ENCODE measurements around the gene RNF128. TPM values are rescaled to one million over a fixed set of nuclear protein-coding genes. Genes with fewer than 3 reads are reported as not detected.

The RNF128 gene
- total RNA-seq, 1 donor from 2014 or later: 0.32 TPM

DNA sequence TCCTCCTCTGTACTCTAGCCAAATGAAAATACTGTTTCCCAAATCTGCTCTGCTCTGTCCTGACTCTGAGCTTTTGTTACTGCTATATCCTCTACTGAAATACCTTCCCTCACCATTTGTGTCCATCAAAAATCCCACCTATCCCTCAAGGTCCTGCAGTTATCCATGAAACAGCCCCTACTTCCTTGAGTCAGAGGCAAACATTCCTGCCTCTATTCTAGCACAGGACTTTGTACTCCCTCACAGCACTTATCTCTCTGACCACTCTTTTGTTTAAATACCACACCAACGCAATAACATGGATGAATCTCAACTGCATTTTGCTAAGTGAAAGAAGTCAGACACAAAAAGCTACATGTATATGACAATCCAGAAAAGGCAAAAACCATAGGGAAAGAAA lies 10.5 kb upstream of the RNF128 start:
- TF ChIP-seq, protein P1, sequence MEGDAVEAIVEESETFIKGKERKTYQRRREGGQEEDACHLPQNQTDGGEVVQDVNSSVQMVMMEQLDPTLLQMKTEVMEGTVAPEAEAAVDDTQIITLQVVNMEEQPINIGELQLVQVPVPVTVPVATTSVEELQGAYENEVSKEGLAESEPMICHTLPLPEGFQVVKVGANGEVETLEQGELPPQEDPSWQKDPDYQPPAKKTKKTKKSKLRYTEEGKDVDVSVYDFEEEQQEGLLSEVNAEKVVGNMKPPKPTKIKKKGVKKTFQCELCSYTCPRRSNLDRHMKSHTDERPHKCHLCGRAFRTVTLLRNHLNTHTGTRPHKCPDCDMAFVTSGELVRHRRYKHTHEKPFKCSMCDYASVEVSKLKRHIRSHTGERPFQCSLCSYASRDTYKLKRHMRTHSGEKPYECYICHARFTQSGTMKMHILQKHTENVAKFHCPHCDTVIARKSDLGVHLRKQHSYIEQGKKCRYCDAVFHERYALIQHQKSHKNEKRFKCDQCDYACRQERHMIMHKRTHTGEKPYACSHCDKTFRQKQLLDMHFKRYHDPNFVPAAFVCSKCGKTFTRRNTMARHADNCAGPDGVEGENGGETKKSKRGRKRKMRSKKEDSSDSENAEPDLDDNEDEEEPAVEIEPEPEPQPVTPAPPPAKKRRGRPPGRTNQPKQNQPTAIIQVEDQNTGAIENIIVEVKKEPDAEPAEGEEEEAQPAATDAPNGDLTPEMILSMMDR (IDR thresholded peaks at IDR 0.05): no peak
- intact Hi-C loops (cut with DNase I): no loop called here
- H3K27ac ChIP-seq: no peak overlapping the region
- H3K9me3 ChIP-seq: no peaks in the 10 kb centered on the region
- H3K27me3 ChIP-seq: no peaks in the 10 kb centered on the region
- no peak overlapping the region for H3K4me3 ChIP-seq
- no peaks in the 10 kb centered on the region for H3K4me1 ChIP-seq
- H3K36me3 ChIP-seq: no peaks in the 10 kb centered on the region
- DNase-seq (ENCODE audit: low spot score in 2 of 2): no peak

DNA sequence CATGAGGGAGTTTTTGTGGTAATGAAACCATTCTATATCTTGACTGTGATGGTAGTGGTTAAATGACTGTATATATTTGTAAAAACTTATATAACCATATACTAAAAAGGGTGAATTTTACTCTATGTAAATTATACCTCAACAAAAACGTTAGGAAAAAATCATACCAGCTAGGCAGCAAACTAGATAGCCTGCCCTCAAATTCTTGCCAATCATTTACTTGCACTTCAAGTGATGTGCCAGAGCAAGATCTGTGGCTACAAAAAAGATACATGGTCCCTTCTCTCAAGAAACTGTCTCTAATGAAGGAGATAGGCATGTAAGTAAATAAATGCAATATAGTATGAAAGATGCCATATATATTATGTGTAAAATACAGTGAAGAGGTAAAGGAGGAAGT lies 10.0 kb upstream of the RNF128 start:
- no peak overlapping the region for H3K27ac ChIP-seq
- intact Hi-C loops (cut with DNase I): no loop called here
- DNase-seq (ENCODE audit: low spot score in 2 of 2): no peak
- H3K9me3 ChIP-seq: no peaks in the 10 kb centered on the region
- no peak overlapping the region for H3K4me3 ChIP-seq
- no peaks in the 10 kb centered on the region for H3K36me3 ChIP-seq
- H3K27me3 ChIP-seq: no peaks in the 10 kb centered on the region
- no peaks in the 10 kb centered on the region for H3K4me1 ChIP-seq
- TF ChIP-seq, protein P1 (IDR thresholded peaks at IDR 0.05): no peak

DNA sequence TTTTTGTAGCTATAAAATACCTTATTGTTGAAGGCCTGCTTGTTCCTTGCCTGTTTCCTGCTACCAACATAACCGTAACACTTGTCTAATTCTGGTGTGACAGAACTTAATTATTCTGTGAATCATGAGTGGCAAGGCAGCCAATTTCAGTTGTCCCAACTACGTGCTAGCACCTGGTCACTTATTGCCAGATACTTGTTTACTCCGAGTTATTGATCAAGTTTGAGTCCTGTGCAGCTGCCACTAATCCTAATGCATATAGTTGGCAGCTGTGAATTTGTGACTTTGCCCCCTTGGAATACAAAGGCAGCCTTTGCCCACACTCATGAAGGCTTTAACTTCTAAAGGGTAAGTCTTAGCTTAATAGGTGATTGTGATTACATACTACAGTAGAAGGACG lies 7.8 kb upstream of the RNF128 start:
- intact Hi-C loops (cut with DNase I): no loop called here
- DNase-seq (ENCODE audit: low spot score in 2 of 2): no peak

DNA sequence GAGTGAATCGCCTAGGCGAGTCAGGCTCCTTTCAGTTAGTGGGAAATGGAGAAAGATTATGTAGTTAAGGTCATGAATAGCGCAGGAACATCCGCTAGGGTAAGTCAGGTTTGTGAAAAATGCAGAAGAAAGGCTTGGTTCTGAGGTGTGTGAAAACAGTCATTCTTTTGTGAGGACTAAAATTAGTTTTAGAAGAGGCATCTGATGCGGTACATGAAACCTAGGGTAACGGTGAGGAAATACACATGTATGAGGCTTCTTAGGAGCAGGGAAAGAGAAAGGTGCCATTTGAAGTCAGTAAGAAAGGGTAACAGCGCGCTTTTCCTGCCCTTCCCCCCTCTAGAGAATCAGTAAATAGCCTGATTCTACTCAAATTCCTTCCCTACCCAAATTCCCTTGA lies 570 bp upstream of the RNF128 start:
- Histone ChIP-seq H3K9me3 (no peaks in the 10 kb centered on the region), H3K27me3 (peaks cover 6% of the 10 kb centered on the region), H3K4me3 (peak overlapping the region; percentile 36 to 58), H3K27ac (no peak overlapping the region), H3K4me1 (no peaks in the 10 kb centered on the region), H3K36me3 (no peaks in the 10 kb centered on the region)
- DNase-seq (ENCODE audit: low spot score in 2 of 2): no peak
- TF ChIP-seq, protein P1 (IDR thresholded peaks at IDR 0.05): no peak
- intact Hi-C loops (cut with DNase I): no loop called here

More for the DNA sequence above, 7.8 kb upstream of the RNF128 start:
- no peaks in the 10 kb centered on the region for H3K36me3 ChIP-seq
- H3K27ac ChIP-seq: no peak overlapping the region
- no peak overlapping the region for H3K4me3 ChIP-seq
- H3K4me1 ChIP-seq: no peaks in the 10 kb centered on the region
- TF ChIP-seq, protein P1 (IDR thresholded peaks at IDR 0.05): no peak
- H3K9me3 ChIP-seq: no peaks in the 10 kb centered on the region
- H3K27me3 ChIP-seq: no peaks in the 10 kb centered on the region

DNA sequence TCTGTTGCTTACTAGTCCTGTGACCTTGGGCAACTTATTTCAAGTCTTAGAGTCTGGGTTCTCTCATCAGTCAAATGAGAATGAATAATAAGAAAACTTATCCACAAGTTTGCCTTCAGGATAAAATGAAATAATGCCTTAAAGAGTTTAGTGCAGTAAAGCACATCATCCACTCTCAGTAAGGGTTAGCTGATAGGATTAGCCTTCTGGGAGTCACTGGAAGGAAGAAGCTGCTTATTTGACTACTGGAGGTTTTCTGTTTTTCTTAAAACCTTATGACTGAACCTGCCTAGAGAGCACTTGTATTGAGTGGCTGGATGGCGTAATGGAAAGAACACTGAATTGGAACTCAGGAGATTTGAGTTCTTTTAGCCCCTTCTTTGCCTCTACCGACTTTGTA lies 1.8 kb downstream of the RNF128 start:
- Histone ChIP-seq H3K36me3 (no peaks in the 10 kb centered on the region), H3K4me3 (no peak overlapping the region), H3K4me1 (no peaks in the 10 kb centered on the region), H3K27me3 (peaks cover 6% of the 10 kb centered on the region), H3K9me3 (no peaks in the 10 kb centered on the region), H3K27ac (no peak overlapping the region)
- DNase-seq (ENCODE audit: low spot score in 2 of 2): no peak
- TF ChIP-seq, protein P1 (IDR thresholded peaks at IDR 0.05): no peak
- intact Hi-C loops (cut with DNase I): no loop called here

DNA sequence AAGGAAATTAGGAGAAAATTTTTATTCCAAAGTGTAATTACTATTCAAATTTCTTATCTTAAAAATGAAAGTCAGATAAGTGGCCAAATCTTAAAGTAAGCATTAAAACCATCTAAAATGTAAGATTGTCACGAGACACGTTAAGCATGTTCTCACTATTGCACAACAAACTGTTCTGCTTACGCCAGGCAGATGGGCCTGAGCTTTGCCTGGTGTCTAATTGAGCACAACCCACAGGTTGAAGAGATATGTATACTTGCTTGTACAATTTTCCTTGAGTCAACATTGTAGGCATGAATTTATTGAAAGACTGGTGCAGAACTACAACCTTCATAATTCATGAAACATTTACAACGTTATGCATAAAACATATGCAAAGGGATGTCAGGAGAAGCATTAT lies 3.9 kb downstream of the RNF128 start:
- TF ChIP-seq, protein P1 (IDR thresholded peaks at IDR 0.05): no peak
- Histone ChIP-seq H3K4me3 (no peak overlapping the region), H3K27ac (no peak overlapping the region), H3K36me3 (no peaks in the 10 kb centered on the region), H3K27me3 (peaks cover 6% of the 10 kb centered on the region), H3K9me3 (no peaks in the 10 kb centered on the region), H3K4me1 (no peaks in the 10 kb centered on the region)
- intact Hi-C loops (cut with DNase I): no loop called here
- DNase-seq (ENCODE audit: low spot score in 2 of 2): no peak
